IMR-90 (cell line): Measurements from ENCODE around the gene KIF18B. TPM values are rescaled to one million over a fixed set of nuclear protein-coding genes. Genes with fewer than 3 reads are reported as not detected.

Experiments used
- ATAC-seq: fragments of 200-7000 bp; cut with Tn5 transposase; 2 replicates; pipeline ENCODE4 v1.9.1; 2020; ENCODE audit warnings: low read depth, mild to moderate bottlenecking, moderate library complexity
- BruUV-seq: library from RNA; stranded (reverse); fragments of 400-500 nt; replicated peaks from 2 replicates; lab custom pipeline; 2021; lab: Mats Ljungman, UMichigan
- CTCF ChIA-PET: fragments of 300-600 bp; formaldehyde crosslinking; extraction: SDS; loops from one replicate; lab custom pipeline; 2021; ENCODE audit warnings: antibody characterized with exemption; lab: Yijun Ruan, JAX
- POLR2A ChIA-PET: fragments of 300-600 bp; sonication (Branson Sonifier 250); formaldehyde crosslinking; loops from one replicate; lab custom pipeline; 2022; ENCODE audit warnings: antibody characterized with exemption; ENCODE audit not compliant: unreplicated experiment; lab: Charles Lee
- DNase-seq: peaks from one replicate; pipeline ENCODE4 v3.0.0; 2013
- H2AFZ ChIP-seq: replicated peaks from 2 replicates; pipeline ENCODE3; 2013; ENCODE audit warnings: low read length, mild to moderate bottlenecking; ENCODE audit not compliant: poor library complexity
- H2AK5ac ChIP-seq: 2 replicates; pipeline ENCODE4 v1.6.1; 2013; ENCODE audit warnings: low read depth, low read length, inconsistent platforms
- H2AK9ac ChIP-seq: replicated peaks from 2 replicates; pipeline ENCODE3; 2013; ENCODE audit warnings: mild to moderate bottlenecking, low read depth, low read length, moderate library complexity; ENCODE audit not compliant: poor library complexity
- H2BK120ac ChIP-seq: 2 replicates; pipeline ENCODE4 v1.6.1; 2013; ENCODE audit warnings: low read depth, low read length, inconsistent platforms
- H2BK15ac ChIP-seq: 3 replicates; pipeline ENCODE4 v1.6.1; 2013; ENCODE audit warnings: low read depth, low read length, inconsistent platforms
- H2BK20ac ChIP-seq: 2 replicates; pipeline ENCODE4 v1.6.1; 2013; ENCODE audit warnings: low read depth, mild to moderate bottlenecking, inconsistent platforms, low read length, moderate library complexity
- H2BK5ac ChIP-seq: 2 replicates; pipeline ENCODE4 v1.6.1; 2013; ENCODE audit warnings: mild to moderate bottlenecking, low read depth, low read length, inconsistent platforms; ENCODE audit not compliant: poor library complexity, severe bottlenecking
- H3K14ac ChIP-seq: replicated peaks from 2 replicates; pipeline ENCODE4 v1.6.1; 2013; ENCODE audit warnings: low read depth, low read length, inconsistent platforms
- H3K18ac ChIP-seq: 2 replicates; pipeline ENCODE4 v1.6.1; 2013; ENCODE audit warnings: low read depth, low read length, control low read depth
- H3K23ac ChIP-seq: 2 replicates; pipeline ENCODE4 v1.6.1; 2013; ENCODE audit warnings: low read depth, low read length, inconsistent platforms
- H3K27ac ChIP-seq: 2 replicates; pipeline ENCODE4 v1.5.1; 2013; ENCODE audit warnings: mild to moderate bottlenecking, control low read depth, low read length; ENCODE audit not compliant: insufficient read depth
- H3K27me3 ChIP-seq: 2 replicates; pipeline ENCODE4 v1.6.1; 2013; ENCODE audit warnings: low read length; ENCODE audit not compliant: control insufficient read depth, insufficient read depth
- H3K36me3 ChIP-seq: 2 replicates; pipeline ENCODE4 v1.6.1; 2013; ENCODE audit warnings: low read length, mixed read lengths; ENCODE audit not compliant: control insufficient read depth, insufficient read depth
- H3K4ac ChIP-seq: 2 replicates; pipeline ENCODE4 v1.6.1; 2013; ENCODE audit warnings: low read depth, low read length, inconsistent platforms
- H3K4me1 ChIP-seq: 2 replicates; pipeline ENCODE4 v1.6.1; 2013; ENCODE audit warnings: low read length, mixed read lengths; ENCODE audit not compliant: control insufficient read depth, insufficient read depth
- H3K4me2 ChIP-seq: 2 replicates; pipeline ENCODE4 v1.6.1; 2013; ENCODE audit warnings: low read depth, mild to moderate bottlenecking, control low read depth, low read length, moderate library complexity
- H3K4me3 ChIP-seq: 2 replicates; pipeline ENCODE4 v1.5.1; 2013; ENCODE audit warnings: low read depth, mild to moderate bottlenecking, control low read depth, low read length, moderate library complexity; ENCODE audit not compliant: insufficient read depth
- H3K56ac ChIP-seq: 2 replicates; pipeline ENCODE4 v1.6.1; 2013; ENCODE audit warnings: low read length, inconsistent platforms; ENCODE audit not compliant: insufficient read depth; ENCODE audit errors: extremely low read depth
- H3K79me1 ChIP-seq, 2 experiments: 2 replicates each; pipeline ENCODE4 v1.6.1; 2013; ENCODE audit warnings: low read length in 2 of 2, inconsistent platforms in 1 of 2, low read depth in 1 of 2
- H3K9ac ChIP-seq: 2 replicates; pipeline ENCODE4 v1.6.1; 2013; ENCODE audit warnings: low read depth, low read length, control low read depth
- H3K9me1 ChIP-seq: 2 replicates; pipeline ENCODE4 v1.6.1; 2013; ENCODE audit warnings: low read length, inconsistent platforms; ENCODE audit not compliant: insufficient read depth
- H3K9me3 ChIP-seq: 2 replicates; pipeline ENCODE4 v1.6.1; 2013; ENCODE audit warnings: low read length; ENCODE audit not compliant: control insufficient read depth, insufficient read depth
- H4K20me1 ChIP-seq: 2 replicates; pipeline ENCODE4 v1.6.1; 2013; ENCODE audit warnings: low read length, inconsistent platforms; ENCODE audit not compliant: insufficient read depth
- H4K5ac ChIP-seq: 2 replicates; pipeline ENCODE4 v1.6.1; 2013; ENCODE audit warnings: mild to moderate bottlenecking, low read depth, low read length, control low read depth
- H4K8ac ChIP-seq, 2 experiments: 2 replicates each; pipeline ENCODE4 v1.6.1; 2013; ENCODE audit warnings: low read depth in 2 of 2, low read length in 2 of 2, control low read depth in 1 of 2, inconsistent platforms in 1 of 2
- H4K91ac ChIP-seq: 2 replicates; pipeline ENCODE4 v1.6.1; 2013; ENCODE audit warnings: low read depth, low read length, inconsistent platforms; ENCODE audit not compliant: insufficient read depth
- CEBPB ChIP-seq: IDR thresholded peaks from 2 replicates; pipeline ENCODE4 v1.6.1; 2012; ENCODE audit warnings: low read depth, low read length, improper control_type of control experiment
- RCOR1 ChIP-seq: IDR thresholded peaks from 2 replicates; pipeline ENCODE4 v1.6.1; 2012; ENCODE audit warnings: mild to moderate bottlenecking, low read length, improper control_type of control experiment; ENCODE audit not compliant: insufficient replicate concordance
- RFX5 ChIP-seq: IDR thresholded peaks from 2 replicates; pipeline ENCODE4 v1.8.0; 2012; ENCODE audit warnings: low read depth, mild to moderate bottlenecking, low read length, moderate library complexity
- SMC3 ChIP-seq: fragments of 150-350 bp; IDR thresholded peaks from 2 replicates; pipeline ENCODE4 v1.6.1; 2016; ENCODE audit warnings: low read depth, mild to moderate bottlenecking, antibody characterized with exemption, low read length, moderate library complexity
- WGBS, 2 experiments: methylation state at CpG; one replicate each; pipeline versions ENCODE4 v1.1.5 to v1.1.7; 2013; ENCODE audit warnings: missing lambda C conversion rate in 2 of 2; ENCODE audit not compliant: insufficient read length in 1 of 2; ENCODE audit errors: extremely low coverage in 2 of 2; 5-methylcytosine and 5-hydroxymethylcytosine counted together
- dilution Hi-C: fragments of 300-500 bp; cut with HindIII; formaldehyde crosslinking; loops from one replicate; pipeline ENCODE4 v1.14.3; 2018; ENCODE audit warnings: low sequenced_read_pairs; ENCODE audit not compliant: unreplicated experiment
- in situ Hi-C: fragments of 300-500 bp; cut with MboI; formaldehyde crosslinking; loops from 3 replicates; pipeline ENCODE4 v1.14.3; 2019; ENCODE audit warnings: low sequenced_read_pairs, inconsistent platforms, mixed read lengths
- intact Hi-C: fragments of 100-400 bp; cut with micrococcal nuclease; formaldehyde crosslinking; loops from 2 replicates; pipeline ENCODE4 v1.10.0; 2022
- polyA plus RNA-seq, 3 experiments: library from polyadenylated mRNA; depleted of rRNA; stranded (reverse); fragments of >200 nt; gene quantifications; 2 replicates each; pipeline ENCODE4 v1.2.3, GENCODE V29; 2012; ENCODE audit warnings: low replicate concordance in 1 of 3
- total RNA-seq: library from RNA; depleted of rRNA; stranded (reverse); fragments of >200 nt; gene quantifications from 2 replicates; pipeline ENCODE4 v1.2.3, GENCODE V29; 2012

KIF18B gene
- total and polyA plus RNA-seq, 2 of the 4 experiments (the other 2 are of a cell fraction): 1.3 to 16.0 TPM

DNA sequence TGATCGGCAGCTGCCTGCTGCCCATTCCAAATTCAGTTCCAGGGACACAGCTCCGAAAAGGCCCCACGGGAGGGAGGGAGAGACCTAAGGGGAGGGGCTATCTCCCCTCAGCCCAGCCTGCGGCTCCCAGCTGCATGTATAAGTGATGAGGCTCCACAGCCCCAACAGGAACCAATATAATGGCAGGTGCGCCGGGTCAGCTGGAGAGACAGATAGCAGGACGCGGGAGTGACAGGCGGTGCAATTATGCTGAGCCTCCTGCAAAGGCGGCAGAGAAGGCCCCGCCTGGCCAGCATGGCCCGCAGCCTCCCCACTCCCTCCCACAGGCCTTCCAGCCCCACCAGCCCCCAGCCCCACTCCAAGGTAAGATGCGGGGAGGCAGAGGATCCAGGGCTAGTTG, 28.6 kb upstream of the KIF18B start:
- no peak for ATAC-seq
- Histone ChIP-seq H3K23ac (no peak overlapping the region), H2BK20ac (no peak overlapping the region), H3K4ac (no peak overlapping the region), H2AK5ac (no peak overlapping the region), H3K4me2 (no peak overlapping the region), H2BK120ac (no peak overlapping the region), H2BK15ac (no peak overlapping the region), H3K27me3 (peaks cover 4% of the 10 kb centered on the region; the same call in 1 of the 2 replicates), H3K56ac (no peak overlapping the region), H3K9me3 (no peaks in the 10 kb centered on the region), H3K9me1 (peaks cover 19% of the 10 kb centered on the region), H4K8ac (no peak overlapping the region), H3K4me3 (no peak overlapping the region), H3K9ac (no peak overlapping the region), H2BK5ac (no peak overlapping the region), H4K20me1 (0 out of 2 replicates have a peak, but pooled peaks cover 4% of the 10 kb centered on the region), H3K36me3 (no peaks in the 10 kb centered on the region), H3K4me1 (peaks cover 39% of the 10 kb centered on the region), H3K18ac (no peak overlapping the region), H4K91ac (no peak overlapping the region), H3K79me1 (peaks cover 0 to 6% of the 10 kb centered on the region in 2 experiments; a peak in 1 of 4 replicates), H3K14ac (no peak overlapping the region), H3K27ac (no peak overlapping the region), H4K5ac (no peak overlapping the region), H2AFZ (no peak overlapping the region), H2AK9ac (no peak overlapping the region)
- no peak for TF ChIP-seq RFX5
- no peak for TF ChIP-seq SMC3
- TF ChIP-seq CEBPB: no peak
- no peak for TF ChIP-seq RCOR1
- dilution Hi-C loops: no loop called here
- WGBS, 2 experiments: no CpG with 5 or more reads among the region's 13 CpGs
- POLR2A ChIA-PET: no interaction called here
- in situ Hi-C loops: no loop called here
- no TSS peak for BruUV-seq
- DNase-seq: no peak
- intact Hi-C loops: no loop called here
- CTCF ChIA-PET: no interaction called here
